Subcutaneous preadipocyte (primary cell): ENCODE measurements around the gene SP4. TPM values are rescaled to one million over a fixed set of nuclear protein-coding genes. Genes with fewer than 3 reads are reported as not detected.

ENCODE experiments used
- small RNA-seq: library from RNA; depleted of rRNA; stranded (forward); fragments of <200 nt; gene quantifications from one replicate; pipeline ENCODE3, GENCODE V24; 2012
- total RNA-seq: library from RNA; depleted of rRNA; stranded (reverse); fragments of >200 nt; gene quantifications from 2 replicates; pipeline ENCODE4 v1.2.3, GENCODE V29; 2012

Gene SP4
- 4.8 and 5.1 TPM in 2 replicates for total RNA-seq

GRCh38 chr7:21427871-21428658 is at the start of gene SP4:
Gene SP4 (plus strand): TSS chr7:21428083. CDS start chr7:21428252, 169 bp downstream.

GRCh38 chr7:21542891-21543527 is 115.1 kb downstream of the SP4 start, which contains the start of gene DNAH11:
Gene DNAH11 (plus strand): TSS chr7:21543039. CDS start chr7:21543246, 207 bp downstream.

Small RNAs within 50 kb of the gene (small RNA-seq; reads per million reads assigned to genes)
- gene MIR1183, result not detected
- not detected for gene RNU1-15P

Other genes with a start within 250 kb of the SP4 start
- under 0.01 and 0.37 TPM in 2 replicates for gene DNAH11, start 115.0 kb downstream of the SP4 start, total RNA-seq